Transverse colon (tissue), 3 donors: ENCODE measurements around the gene CLN6.

ENCODE experiments used
- EP300 ChIP-seq: sonication (generic); formaldehyde crosslinking; IDR thresholded peaks from one replicate; pipeline ENCODE4 v1.6.1; 2017; ENCODE audit warnings: antibody characterized with exemption, low read depth
- POLR2A ChIP-seq: fragments of 450-650 bp; IDR thresholded peaks from one replicate; pipeline ENCODE4 v1.6.1; 2016; ENCODE audit warnings: antibody characterized with exemption, mild to moderate bottlenecking, moderate library complexity
- TF ChIP-seq, protein P1 (sequence below), 5 experiments: fragments of 200-600 bp in 3 of 5; fragments of 450-650 bp in 2 of 5; sonication (generic) in 3 of 5; IDR thresholded peaks; 1 replicate in 2 of 5; 2 replicates in 3 of 5; pipeline ENCODE4 v1.5.1; 2016 to 2017; ENCODE audit warnings: antibody characterized with exemption in 5 of 5, inconsistent platforms in 3 of 5, mild to moderate bottlenecking in 2 of 5, moderate library complexity in 1 of 5

DNA sequence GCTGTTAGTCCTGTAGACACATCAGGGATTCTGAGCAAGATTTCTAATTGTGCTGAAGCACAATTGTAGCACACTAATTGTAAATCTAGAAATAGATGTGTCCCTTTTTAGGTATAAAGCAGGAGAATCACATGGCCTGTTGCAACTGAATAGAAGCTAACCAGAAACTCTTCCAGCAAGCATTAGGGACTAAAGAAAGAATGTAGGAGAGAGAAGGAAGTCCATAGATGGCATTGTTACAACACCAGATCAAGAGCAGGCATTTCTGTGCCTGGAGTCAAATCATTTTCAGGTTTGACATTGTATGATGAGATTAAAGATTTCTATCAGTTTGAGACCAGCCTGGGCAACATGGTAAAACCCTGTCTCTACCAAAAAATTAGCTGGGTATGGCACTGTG is 51.8 kb downstream of the CLN6 start:
- TF ChIP-seq, protein P1, sequence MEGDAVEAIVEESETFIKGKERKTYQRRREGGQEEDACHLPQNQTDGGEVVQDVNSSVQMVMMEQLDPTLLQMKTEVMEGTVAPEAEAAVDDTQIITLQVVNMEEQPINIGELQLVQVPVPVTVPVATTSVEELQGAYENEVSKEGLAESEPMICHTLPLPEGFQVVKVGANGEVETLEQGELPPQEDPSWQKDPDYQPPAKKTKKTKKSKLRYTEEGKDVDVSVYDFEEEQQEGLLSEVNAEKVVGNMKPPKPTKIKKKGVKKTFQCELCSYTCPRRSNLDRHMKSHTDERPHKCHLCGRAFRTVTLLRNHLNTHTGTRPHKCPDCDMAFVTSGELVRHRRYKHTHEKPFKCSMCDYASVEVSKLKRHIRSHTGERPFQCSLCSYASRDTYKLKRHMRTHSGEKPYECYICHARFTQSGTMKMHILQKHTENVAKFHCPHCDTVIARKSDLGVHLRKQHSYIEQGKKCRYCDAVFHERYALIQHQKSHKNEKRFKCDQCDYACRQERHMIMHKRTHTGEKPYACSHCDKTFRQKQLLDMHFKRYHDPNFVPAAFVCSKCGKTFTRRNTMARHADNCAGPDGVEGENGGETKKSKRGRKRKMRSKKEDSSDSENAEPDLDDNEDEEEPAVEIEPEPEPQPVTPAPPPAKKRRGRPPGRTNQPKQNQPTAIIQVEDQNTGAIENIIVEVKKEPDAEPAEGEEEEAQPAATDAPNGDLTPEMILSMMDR (IDR thresholded peaks at IDR 0.05), result no peak
- no peak for TF ChIP-seq POLR2A
- no peak for TF ChIP-seq EP300
